ENCODE measurements around the gene ADCY10.

ADCY10 gene

GRCh38 chr1:167936930-167937708 lies 23.2 kb upstream of the ADCY10 start, which contains the start of gene MPC2:
MPC2 (minus strand) TSS chr1:167937072; CDS start chr1:167935841, 1,231 bp downstream.
- Histone ChIP-seq H3K4me3 (ENCODE audit: low read depth, low read length) (peak within 1 kb of the TSS; percentile 91), H3K27ac (peak within 1 kb of the TSS; percentile 93), H3K36me3 (replicated peaks) (no peaks in the 10 kb centered on the region), H3K27me3 (replicated peaks) (no peaks in the 10 kb centered on the region)
- peak; percentile 53 for DNase-seq
- no peak for TF ChIP-seq CTCF (IDR thresholded peaks at IDR 0.05; ENCODE audit: low read depth, low read length, missing control alignments)
- in situ Hi-C loops (cut with HindIII; ENCODE audit: low pct_ligation_motif_present, low sequenced_read_pairs): no loop called here

GRCh38 chr1:167936068-167936929 lies 22.4 kb upstream of the ADCY10 start, which contains the start of gene DCAF6:
DCAF6 (plus strand) TSS chr1:167936683; CDS start chr1:167936912, 229 bp downstream.
- Histone ChIP-seq H3K27me3 (replicated peaks) (no peaks in the 10 kb centered on the region), H3K27ac (peak within 1 kb of the TSS; percentile 93), H3K4me3 (ENCODE audit: low read depth, low read length) (peak within 1 kb of the TSS; percentile 91), H3K36me3 (replicated peaks) (no peaks in the 10 kb centered on the region)
- DNase-seq: peak; percentile 96
- in situ Hi-C loops (cut with HindIII; ENCODE audit: low pct_ligation_motif_present, low sequenced_read_pairs): no loop called here
- TF ChIP-seq CTCF (IDR thresholded peaks at IDR 0.05; ENCODE audit: low read depth, low read length, missing control alignments): no peak

GRCh38 chr1:167935216-167936067 lies 21.5 kb upstream of the ADCY10 start:
- Histone ChIP-seq H3K27me3 (replicated peaks) (no peaks in the 10 kb centered on the region), H3K27ac (peak overlapping the region; percentile 93), H3K4me3 (ENCODE audit: low read depth, low read length) (peak overlapping the region; percentile 91), H3K36me3 (replicated peaks) (no peaks in the 10 kb centered on the region)
- in situ Hi-C loops (cut with HindIII; ENCODE audit: low pct_ligation_motif_present, low sequenced_read_pairs): no loop called here
- DNase-seq: peak; percentile 44
- TF ChIP-seq CTCF (IDR thresholded peaks at IDR 0.05; ENCODE audit: low read depth, low read length, missing control alignments): no peak

GRCh38 chr1:167934426-167935215 lies 20.7 kb upstream of the ADCY10 start:
- TF ChIP-seq CTCF (IDR thresholded peaks at IDR 0.05; ENCODE audit: low read depth, low read length, missing control alignments): no peak
- H3K4me3 ChIP-seq (ENCODE audit: low read depth, low read length): peak overlapping the region; percentile 91

GRCh38 chr1:167933788-167934187 lies 19.9 kb upstream of the ADCY10 start:
- TF ChIP-seq CTCF (IDR thresholded peaks at IDR 0.05; ENCODE audit: low read depth, low read length, missing control alignments): no peak
- DNase-seq: no peak
- Histone ChIP-seq H3K36me3 (replicated peaks) (no peaks in the 10 kb centered on the region), H3K4me3 (ENCODE audit: low read depth, low read length) (no peak overlapping the region), H3K27me3 (replicated peaks) (no peaks in the 10 kb centered on the region), H3K27ac (no peak overlapping the region)
- in situ Hi-C loops (cut with HindIII; ENCODE audit: low pct_ligation_motif_present, low sequenced_read_pairs): no loop called here

More at GRCh38 chr1:167934426-167935215, 20.7 kb upstream of the ADCY10 start:
- no peak for DNase-seq
- in situ Hi-C loops (cut with HindIII; ENCODE audit: low pct_ligation_motif_present, low sequenced_read_pairs): no loop called here
- H3K27ac ChIP-seq: peak overlapping the region; percentile 93
- no peaks in the 10 kb centered on the region for H3K36me3 ChIP-seq (replicated peaks)
- H3K27me3 ChIP-seq (replicated peaks): no peaks in the 10 kb centered on the region

Data from brain microvascular endothelial cell (primary cell).